GM18505 (cell line): ENCODE data around the gene TBCD.
"Not testable (repeated sequence)": the region's sequence is repeated elsewhere in the genome, so short reads cannot be mapped to it uniquely, and the experiment has no call there.

Experiments used
- ATAC-seq: cut with Tn5 transposase; IDR thresholded peaks from one replicate; pipeline ENCODE4 v1.9.1; 2021; ENCODE audit not compliant: unreplicated experiment
- POLR2A ChIP-seq: IDR thresholded peaks from 4 replicates; pipeline ENCODE4 v1.6.1; 2011; ENCODE audit warnings: borderline replicate concordance; ENCODE audit not compliant: insufficient read depth, insufficient read length; ENCODE audit errors: extremely low read depth

Gene TBCD

GRCh38 chr17:82782657-82783207, 30.9 kb downstream of the TBCD start:
- TF ChIP-seq POLR2A = no peak
- ATAC-seq = no peak

DNA sequence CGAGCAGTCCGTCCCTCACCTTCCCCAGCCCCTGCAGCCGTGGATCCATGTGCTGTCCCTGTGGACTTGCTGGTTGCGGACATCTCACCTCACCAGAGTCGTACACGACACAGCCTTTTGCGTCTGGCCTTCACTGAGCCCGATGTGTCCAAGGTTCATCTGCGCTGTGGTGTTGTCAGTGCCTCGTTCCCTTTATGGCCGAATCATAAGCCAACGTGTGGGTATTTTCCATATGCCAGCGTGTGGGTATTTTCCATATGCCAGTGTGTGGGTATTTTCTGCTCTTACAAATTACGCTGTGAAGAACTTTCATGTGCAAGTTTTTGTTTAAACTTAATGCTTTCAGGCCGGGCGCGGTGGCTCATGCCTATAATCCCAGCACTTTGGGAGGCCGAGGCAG, 31.6 kb downstream of the TBCD start:
- no peak for ATAC-seq
- TF ChIP-seq POLR2A = no peak

- not testable (repeated sequence) for ATAC-seq
Measured at GRCh38 chr17:82785581-82785980, 33.7 kb downstream of the TBCD start.

- TF ChIP-seq POLR2A = no peak
- ATAC-seq = no peak
Measured at GRCh38 chr17:82786427-82786826, 34.6 kb downstream of the TBCD start.

GRCh38 chr17:82787081-82787848, 35.4 kb downstream of the TBCD start:
- no peak for TF ChIP-seq POLR2A

DNA sequence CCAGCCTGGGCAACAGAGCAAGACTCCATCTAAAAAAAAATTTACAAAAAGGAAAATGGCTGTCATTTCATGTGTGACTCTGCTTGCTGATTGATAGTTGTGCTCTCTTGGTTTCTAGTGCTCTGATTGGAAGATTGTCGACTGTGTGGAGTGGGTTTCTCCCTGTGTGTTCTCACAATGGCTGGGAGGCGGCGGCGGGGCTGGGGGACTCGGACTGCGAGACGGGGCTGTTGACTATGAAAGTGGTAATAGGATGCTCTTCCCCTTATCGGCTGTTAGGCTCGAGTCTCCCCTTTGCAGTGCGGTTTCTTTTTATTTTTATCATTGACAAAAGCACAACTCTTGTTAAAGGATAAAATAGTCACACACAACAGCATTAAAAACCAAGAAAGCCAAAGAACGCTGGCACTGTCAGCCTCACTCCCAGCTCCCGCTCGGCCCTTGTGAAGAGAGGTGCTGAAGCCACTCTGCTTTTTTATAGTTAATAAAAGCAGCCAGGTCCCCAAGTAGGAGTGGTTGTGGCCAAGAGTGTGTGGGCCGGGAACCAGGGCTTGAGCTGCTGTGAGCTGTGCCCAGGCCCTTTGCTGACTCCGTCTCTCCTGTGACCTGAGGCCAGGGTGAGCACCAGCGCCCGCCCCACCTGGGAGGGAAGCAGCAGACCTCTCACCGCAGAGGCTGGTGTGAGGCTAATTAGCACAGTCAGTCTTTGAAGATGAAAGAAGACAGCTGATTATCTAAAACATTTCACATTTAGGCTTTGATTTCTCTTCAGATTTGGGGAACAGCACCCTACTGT, 36.5 kb downstream of the TBCD start:
- ATAC-seq = no peak
- no peak for TF ChIP-seq POLR2A

More at GRCh38 chr17:82787081-82787848, 35.4 kb downstream of the TBCD start:
- ATAC-seq = no peak

GRCh38 chr17:82789051-82789592, 37.3 kb downstream of the TBCD start:
- ATAC-seq = no peak

DNA sequence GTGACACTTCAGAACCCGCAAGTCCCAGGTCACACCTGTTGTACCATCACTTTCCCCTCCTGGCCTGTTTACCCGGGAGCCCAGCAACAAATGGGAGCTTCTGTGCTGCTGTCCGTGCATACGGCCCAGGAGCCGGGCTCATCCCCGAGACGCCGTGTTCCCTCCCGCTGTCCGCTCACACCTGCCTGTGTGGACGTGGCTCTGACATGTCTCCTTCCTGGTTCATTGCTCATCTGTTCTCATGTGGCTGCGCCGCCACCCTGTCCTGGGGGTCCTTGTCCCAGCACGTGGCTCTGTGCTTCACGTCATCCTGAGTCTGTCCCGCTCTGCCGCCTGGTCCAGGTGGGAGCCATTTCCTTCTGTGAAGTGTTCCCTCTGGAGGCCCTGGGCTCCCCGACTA, 37.9 kb downstream of the TBCD start:
- no peak for ATAC-seq
- no peak for TF ChIP-seq POLR2A

More at GRCh38 chr17:82789051-82789592, 37.3 kb downstream of the TBCD start:
- no peak for TF ChIP-seq POLR2A

- no peak for TF ChIP-seq POLR2A
- no peak for ATAC-seq
Measured at GRCh38 chr17:82790391-82790790, 38.5 kb downstream of the TBCD start.

DNA sequence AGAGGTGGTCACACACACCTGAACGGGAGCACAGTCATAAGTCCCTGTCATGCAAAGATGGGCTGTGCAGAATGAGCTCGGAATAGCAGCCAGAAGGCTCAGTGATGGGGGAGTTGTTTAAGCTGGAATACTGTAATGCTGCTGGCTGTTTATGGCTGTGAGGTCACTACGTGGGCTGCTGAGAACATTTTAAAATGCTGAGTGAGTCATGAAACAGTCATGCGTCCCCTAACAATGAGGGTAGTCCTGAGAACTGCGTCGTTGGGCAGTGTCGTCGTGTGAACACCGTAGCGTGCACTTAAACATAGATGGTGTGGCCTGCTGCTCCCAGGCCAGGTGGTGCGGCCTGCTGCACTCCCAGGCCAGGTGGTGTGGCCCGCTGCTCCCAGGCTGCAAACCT, 39.7 kb downstream of the TBCD start:
- no peak for TF ChIP-seq POLR2A
- ATAC-seq = no peak

DNA sequence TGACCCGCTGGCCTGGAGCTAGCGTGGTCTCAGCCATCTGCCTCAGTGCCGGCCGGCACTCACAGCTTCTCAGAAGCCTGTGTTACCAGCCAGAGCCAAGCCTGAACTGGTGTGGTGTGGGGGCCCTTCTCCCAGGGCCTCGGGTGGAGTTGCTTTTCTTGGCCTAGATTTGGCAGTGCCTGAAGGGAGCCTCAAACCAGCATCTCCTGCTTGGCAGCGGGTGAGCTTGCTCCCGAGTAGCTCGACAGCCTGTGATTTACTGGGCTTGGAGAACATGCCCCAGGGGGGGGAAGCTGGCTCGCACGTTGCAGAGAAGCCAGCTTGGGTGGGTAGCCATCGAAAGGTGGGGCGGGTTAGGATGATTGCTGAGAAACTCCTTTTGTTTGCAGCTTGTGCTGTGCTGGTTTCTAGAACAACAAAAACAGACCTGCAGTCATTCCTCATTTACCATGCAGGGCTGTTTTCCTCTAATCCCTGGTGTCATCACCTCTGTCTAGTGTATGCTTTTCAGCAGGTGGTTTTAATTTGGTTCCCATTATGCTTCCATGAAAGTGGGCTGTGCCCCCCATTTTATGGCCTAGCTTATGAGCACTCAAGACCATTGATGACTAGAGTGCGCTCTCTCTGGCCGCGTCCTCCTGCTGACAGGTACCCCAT, 42.2 kb downstream of the TBCD start:
- TF ChIP-seq POLR2A = no peak
- no peak for ATAC-seq

- TF ChIP-seq POLR2A = no peak
- ATAC-seq = no peak
Measured at GRCh38 chr17:82794781-82795482, 43.1 kb downstream of the TBCD start.
